Karpas-422 (cell line): ENCODE data around the gene FAM131A. TPM values are rescaled to one million over a fixed set of nuclear protein-coding genes. Genes with fewer than 3 reads are reported as not detected.

Experiments used
- DNase-seq: peaks from one replicate; pipeline ENCODE4 v3.0.0-alpha.2; 2015
- H2AFZ ChIP-seq: fragments of 200-600 bp; sonication (generic); 2 replicates; pipeline ENCODE4 v1.6.1; 2014; ENCODE audit warnings: antibody characterized with exemption, low read length, mixed read lengths
- H3K27ac ChIP-seq: fragments of 200-600 bp; sonication (generic); 2 replicates; pipeline ENCODE4 v1.5.1; 2014; ENCODE audit warnings: mild to moderate bottlenecking, low read length, moderate library complexity
- H3K27me3 ChIP-seq: fragments of 200-600 bp; sonication (generic); 2 replicates; pipeline ENCODE4 v1.6.1; 2014; ENCODE audit warnings: low read length, mixed read lengths
- H3K36me3 ChIP-seq: fragments of 200-600 bp; sonication (generic); 2 replicates; pipeline ENCODE4 v1.6.1; 2014; ENCODE audit warnings: low read length, mixed read lengths; ENCODE audit not compliant: insufficient read depth
- H3K4me1 ChIP-seq: fragments of 200-600 bp; sonication (generic); 2 replicates; pipeline ENCODE4 v1.6.1; 2014; ENCODE audit warnings: mild to moderate bottlenecking, low read length, mixed read lengths
- H3K4me2 ChIP-seq: fragments of 200-600 bp; sonication (generic); 2 replicates; pipeline ENCODE4 v1.6.1; 2014; ENCODE audit warnings: low read length, low read depth, mild to moderate bottlenecking; ENCODE audit not compliant: poor library complexity, severe bottlenecking
- H3K4me3 ChIP-seq: fragments of 200-600 bp; sonication (generic); 2 replicates; pipeline ENCODE4 v1.5.1; 2014; ENCODE audit warnings: mild to moderate bottlenecking, antibody characterized with exemption, low read length, mixed read lengths
- H3K79me2 ChIP-seq: fragments of 200-600 bp; sonication (generic); 2 replicates; pipeline ENCODE4 v1.6.1; 2014; ENCODE audit warnings: mild to moderate bottlenecking, low read length, mixed read lengths
- H3K9ac ChIP-seq: fragments of 200-600 bp; sonication (generic); 2 replicates; pipeline ENCODE4 v1.6.0; 2014; ENCODE audit warnings: low read length
- H3K9me2 ChIP-seq: fragments of 200-600 bp; sonication (generic), shearing (Covaris generic); replicated peaks from 2 replicates; pipeline ENCODE4 v1.6.0; 2014; ENCODE audit warnings: mild to moderate bottlenecking, low read length, moderate library complexity; ENCODE audit not compliant: insufficient read depth
- H3K9me3 ChIP-seq: fragments of 300-700, 200-600 bp; sonication (generic); 2 replicates; pipeline ENCODE4 v1.6.1; 2014; ENCODE audit warnings: low read length, mixed read lengths
- H4K20me1 ChIP-seq: fragments of 200-600 bp; sonication (generic); 2 replicates; pipeline ENCODE4 v1.6.1; 2014; ENCODE audit warnings: mild to moderate bottlenecking, antibody characterized with exemption, low read length, low read depth; ENCODE audit not compliant: insufficient read depth
- total RNA-seq: library from RNA; depleted of rRNA; stranded (reverse); fragments of >200 nt; shearing (Covaris generic); gene quantifications from 2 replicates; pipeline ENCODE4 v1.2.3, GENCODE V29; 2014; ENCODE audit warnings: low replicate concordance

The FAM131A gene
- total RNA-seq, 1 experiment from 2014 or later = 23.0 TPM

DNA sequence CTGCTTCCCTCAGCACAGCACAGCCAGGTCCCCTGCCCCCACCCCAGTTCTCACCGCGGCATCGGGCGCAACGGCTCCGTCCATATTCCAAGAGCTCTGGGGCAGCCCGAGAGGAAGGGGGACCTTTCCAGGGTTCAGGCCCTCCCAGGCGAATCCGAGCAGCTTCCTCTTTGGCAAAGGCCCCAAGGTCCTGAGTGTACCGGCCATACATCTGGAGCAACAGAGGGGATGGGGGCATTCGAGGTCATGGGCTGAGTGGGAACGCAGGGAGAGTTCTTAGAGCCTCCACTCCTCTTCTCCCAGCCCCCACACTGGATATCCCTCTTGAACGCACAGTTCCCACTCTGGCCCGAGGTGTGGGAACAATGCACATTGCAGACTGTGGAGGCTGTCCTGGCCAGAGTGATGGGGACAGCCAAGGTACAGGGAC is 21.5 kb downstream of the FAM131A start:
- no peak for DNase-seq
- Histone ChIP-seq H4K20me1 (no peaks in the 10 kb centered on the region), H3K79me2 (peaks cover 16% of the 10 kb centered on the region), H3K4me3 (no peak overlapping the region), H2AFZ (no peak overlapping the region), H3K9ac (no peak overlapping the region), H3K9me3 (no peaks in the 10 kb centered on the region), H3K27ac (no peak overlapping the region), H3K9me2 (no peaks in the 10 kb centered on the region), H3K4me2 (no peak overlapping the region), H3K36me3 (no peaks in the 10 kb centered on the region), H3K4me1 (peaks cover 14% of the 10 kb centered on the region), H3K27me3 (no peaks in the 10 kb centered on the region)

DNA sequence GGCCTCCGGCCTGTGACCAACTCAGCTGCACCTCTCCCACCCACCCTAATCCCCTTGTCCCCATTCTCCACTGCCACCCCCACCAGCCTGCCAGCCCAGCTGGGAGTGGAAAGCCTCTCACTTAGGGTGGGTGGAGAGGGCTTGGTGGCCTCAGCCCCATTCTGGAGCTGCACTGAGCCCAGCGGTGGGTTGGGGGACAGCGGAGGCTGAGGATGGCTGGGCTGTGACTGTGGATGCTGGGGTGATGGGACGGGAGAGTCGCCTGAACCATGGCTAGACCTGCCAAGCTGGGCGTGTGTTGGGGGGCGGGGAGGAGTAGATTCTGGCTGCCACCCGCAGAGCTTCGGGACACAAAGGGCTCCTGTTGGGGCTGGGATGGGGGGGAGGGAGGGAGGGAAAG is 22.2 kb downstream of the FAM131A start:
- H3K9me2 ChIP-seq = no peaks in the 10 kb centered on the region
- H3K4me1 ChIP-seq = peaks cover 21% of the 10 kb centered on the region
- H3K27me3 ChIP-seq = no peaks in the 10 kb centered on the region
- DNase-seq = no peak
- H3K4me2 ChIP-seq = no peak overlapping the region
- H3K27ac ChIP-seq = no peak overlapping the region
- H3K79me2 ChIP-seq = peaks cover 23% of the 10 kb centered on the region
- H3K9me3 ChIP-seq = no peaks in the 10 kb centered on the region
- H2AFZ ChIP-seq = no peak overlapping the region
- H3K4me3 ChIP-seq = no peak overlapping the region
- no peaks in the 10 kb centered on the region for H4K20me1 ChIP-seq
- peaks cover 2% of the 10 kb centered on the region; the same call in 1 of the 2 replicates for H3K36me3 ChIP-seq
- no peak overlapping the region for H3K9ac ChIP-seq

DNA sequence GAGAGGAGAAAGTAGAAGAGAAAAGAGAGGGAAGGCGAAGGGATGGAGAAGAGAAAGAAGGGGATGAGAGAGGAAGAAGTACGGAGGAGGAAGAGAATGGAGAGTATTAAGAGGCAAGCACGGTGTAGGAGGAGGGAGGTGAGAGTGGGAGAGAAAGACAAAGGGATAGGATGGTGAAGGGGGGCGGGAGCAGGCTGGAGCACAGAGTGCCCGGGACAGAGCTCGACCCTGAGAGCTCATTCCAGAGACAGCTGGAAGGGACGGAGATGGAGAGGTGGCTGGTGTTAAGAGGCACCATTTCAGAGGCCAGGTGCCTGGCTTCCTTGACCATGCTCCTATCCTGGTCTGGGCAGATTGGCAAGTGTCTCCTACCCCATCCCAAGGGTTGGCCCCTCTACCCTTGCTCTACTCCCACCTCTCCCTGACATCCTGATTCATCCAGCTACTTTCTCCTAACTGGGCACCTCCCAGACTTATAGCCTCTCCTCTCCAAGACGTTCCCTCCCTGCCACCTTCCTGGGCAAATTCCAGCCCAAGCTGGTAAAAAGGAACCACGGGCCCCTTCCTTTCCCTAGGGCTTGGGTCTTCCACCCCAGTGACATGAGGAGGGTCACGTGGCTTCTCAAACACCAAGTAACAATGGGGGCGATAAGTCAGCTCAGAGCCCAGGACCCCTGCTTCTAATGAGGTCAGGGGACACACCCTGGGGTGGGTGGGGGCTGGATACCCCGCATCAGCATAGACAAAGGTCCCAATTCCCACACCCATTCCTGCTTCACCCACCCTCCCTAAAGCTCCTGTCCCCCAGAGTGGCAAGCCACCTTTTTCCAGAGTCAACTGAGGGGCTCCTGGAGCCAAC is 22.9 kb downstream of the FAM131A start:
- H3K9me3 ChIP-seq = no peaks in the 10 kb centered on the region
- no peak for DNase-seq
- H3K4me1 ChIP-seq = peaks cover 25% of the 10 kb centered on the region
- H3K4me3 ChIP-seq = peak overlapping the region; percentile 74
- H3K79me2 ChIP-seq = peaks cover 30% of the 10 kb centered on the region
- H3K9ac ChIP-seq = peak overlapping the region; percentile 96
- H3K27ac ChIP-seq = no peak overlapping the region
- H4K20me1 ChIP-seq = no peaks in the 10 kb centered on the region
- peaks cover 8% of the 10 kb centered on the region for H3K36me3 ChIP-seq
- H2AFZ ChIP-seq = no peak overlapping the region
- peak overlapping the region; percentile 74 for H3K4me2 ChIP-seq
- no peaks in the 10 kb centered on the region for H3K27me3 ChIP-seq
- no peaks in the 10 kb centered on the region for H3K9me2 ChIP-seq

DNA sequence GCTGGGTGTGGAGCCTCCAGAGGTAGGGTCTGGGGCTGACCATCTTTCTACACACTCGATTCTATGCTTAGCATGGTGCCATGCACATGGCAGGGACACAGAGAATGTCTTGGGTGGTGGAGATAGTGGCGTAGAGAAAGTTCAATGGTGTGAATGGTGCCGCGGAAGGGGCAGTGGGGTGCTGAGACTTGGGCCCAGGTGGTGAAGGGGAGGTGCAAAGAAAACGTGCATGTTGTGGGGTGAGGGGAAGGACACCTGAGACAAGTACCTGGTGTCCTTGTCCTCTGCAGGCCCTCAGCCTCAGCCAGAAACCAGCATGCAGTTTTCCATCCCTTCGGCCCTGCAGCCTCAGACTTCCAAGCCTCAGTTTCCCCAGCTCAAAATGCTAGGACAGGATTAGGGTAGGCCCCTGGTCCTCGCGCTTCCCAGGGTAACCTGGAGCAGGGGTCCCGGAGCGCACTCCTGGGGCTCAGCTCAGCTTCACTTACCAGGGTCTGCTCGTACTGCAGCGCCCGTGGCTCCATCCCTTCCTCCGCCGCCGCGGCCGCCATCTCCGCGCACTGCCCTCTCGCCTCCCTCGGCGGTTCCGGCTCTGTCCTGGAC is 23.6 kb downstream of the FAM131A start:
- H3K4me2 ChIP-seq = peak overlapping the region; percentile 74
- H3K9me3 ChIP-seq = no peaks in the 10 kb centered on the region
- H3K79me2 ChIP-seq = peaks cover 30% of the 10 kb centered on the region
- peak; percentile 59 for DNase-seq
- H3K36me3 ChIP-seq = peaks cover 12% of the 10 kb centered on the region
- no peaks in the 10 kb centered on the region for H3K9me2 ChIP-seq
- peak overlapping the region; percentile 74 for H3K4me3 ChIP-seq
- H3K9ac ChIP-seq = peak overlapping the region; percentile 96
- H3K27ac ChIP-seq = no peak overlapping the region
- no peaks in the 10 kb centered on the region for H3K27me3 ChIP-seq
- H3K4me1 ChIP-seq = peaks cover 25% of the 10 kb centered on the region
- no peaks in the 10 kb centered on the region for H4K20me1 ChIP-seq
- H2AFZ ChIP-seq = peak overlapping the region; percentile 62; the same call in 1 of the 2 replicates

DNA sequence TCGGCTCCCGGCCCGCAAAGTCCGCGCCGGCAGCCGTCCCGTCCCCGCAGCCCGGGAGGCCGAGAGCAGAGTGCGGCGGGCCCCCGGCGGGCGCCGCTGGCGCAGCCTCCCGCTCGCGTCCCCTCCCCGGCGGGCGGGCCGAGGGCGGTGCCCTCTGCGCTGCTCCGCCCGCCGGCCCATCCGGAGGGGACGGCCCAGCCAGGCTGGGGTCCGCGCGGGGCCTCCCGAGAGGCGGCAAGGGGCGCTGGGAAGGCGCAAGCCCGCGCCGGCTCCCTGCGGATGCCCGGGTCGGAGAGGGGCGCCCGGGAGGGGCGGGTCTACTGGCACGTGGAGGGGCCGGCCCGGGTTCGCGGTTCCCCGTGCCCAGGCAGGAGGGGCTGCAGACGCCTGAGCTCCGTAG is 24.1 kb downstream of the FAM131A start, which contains the start of the genes CLCN2 and POLR2H:
TSS of gene CLCN2 (minus strand) at position 74 of the 400 bp plus-strand sequence. CDS start 126 bp downstream, outside the sequence.
TSS of gene POLR2H (plus strand) at position 179 of the 400 bp plus-strand sequence. CDS start 1,783 bp downstream, outside the sequence.
- Histone ChIP-seq H3K79me2 (peaks cover 30% of the 10 kb centered on the region), H3K27ac (peak within 1 kb of the TSS; percentile 78)

DNA sequence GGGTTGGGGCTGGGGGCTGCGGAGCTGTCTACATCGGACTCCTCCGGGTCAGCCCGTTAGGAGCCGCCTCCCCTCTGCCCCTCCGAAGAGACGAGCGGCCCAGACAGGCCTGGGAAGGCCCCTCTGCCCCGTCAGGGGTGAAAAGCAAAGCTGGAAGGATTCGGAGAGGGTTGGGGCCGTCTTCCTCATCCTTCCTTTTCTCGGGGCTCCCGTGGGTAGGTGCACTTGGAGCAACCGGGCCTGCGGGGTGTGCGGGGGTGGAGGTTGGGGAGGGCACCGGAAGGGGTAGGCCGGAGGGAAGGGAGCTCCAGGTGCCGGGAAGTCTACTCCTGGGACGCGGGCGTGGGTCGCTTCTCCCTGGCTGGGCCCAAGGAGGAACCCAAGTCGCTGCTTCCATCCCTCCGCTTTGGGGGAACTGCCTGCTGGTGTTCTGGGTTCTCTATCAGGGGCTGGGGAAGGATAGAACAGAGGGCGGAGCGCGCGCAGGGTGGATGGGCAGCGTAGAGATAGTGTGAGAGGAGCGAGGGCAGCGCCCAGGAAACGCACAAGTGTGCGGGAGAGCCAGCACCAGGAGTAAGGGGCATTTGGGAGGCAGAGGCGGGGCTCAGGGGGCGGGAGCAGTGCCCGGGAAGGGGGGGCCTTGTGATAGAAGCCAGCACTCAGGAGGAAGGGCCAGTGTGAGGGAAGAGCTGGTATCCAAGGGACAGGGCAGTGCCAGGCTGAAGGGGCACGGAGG is 24.7 kb downstream of the FAM131A start:
- Histone ChIP-seq H3K79me2 (peaks cover 30% of the 10 kb centered on the region), H3K36me3 (peaks cover 20% of the 10 kb centered on the region), H3K27me3 (no peaks in the 10 kb centered on the region), H4K20me1 (no peaks in the 10 kb centered on the region), H3K9ac (peak overlapping the region; percentile 96), H3K9me3 (no peaks in the 10 kb centered on the region), H3K4me2 (peak overlapping the region; percentile 74), H3K4me3 (peak overlapping the region; percentile 74), H2AFZ (peak overlapping the region; percentile 17; the same call in 1 of the 2 replicates), H3K27ac (peak overlapping the region; percentile 78), H3K9me2 (no peaks in the 10 kb centered on the region), H3K4me1 (peaks cover 25% of the 10 kb centered on the region)
- peak; percentile 87 for DNase-seq

More for the DNA sequence above, 24.1 kb downstream of the FAM131A start, which contains the start of the genes CLCN2 and POLR2H:
- Histone ChIP-seq H4K20me1 (no peaks in the 10 kb centered on the region), H3K36me3 (peaks cover 14% of the 10 kb centered on the region), H3K9me3 (no peaks in the 10 kb centered on the region), H3K27me3 (no peaks in the 10 kb centered on the region), H2AFZ (peak within 1 kb of the TSS; percentile 62; the same call in 1 of the 2 replicates), H3K4me3 (peak within 1 kb of the TSS; percentile 74), H3K9me2 (no peaks in the 10 kb centered on the region), H3K4me2 (peak within 1 kb of the TSS; percentile 74), H3K4me1 (peaks cover 25% of the 10 kb centered on the region), H3K9ac (peak within 1 kb of the TSS; percentile 96)
- DNase-seq = peak; percentile 92

DNA sequence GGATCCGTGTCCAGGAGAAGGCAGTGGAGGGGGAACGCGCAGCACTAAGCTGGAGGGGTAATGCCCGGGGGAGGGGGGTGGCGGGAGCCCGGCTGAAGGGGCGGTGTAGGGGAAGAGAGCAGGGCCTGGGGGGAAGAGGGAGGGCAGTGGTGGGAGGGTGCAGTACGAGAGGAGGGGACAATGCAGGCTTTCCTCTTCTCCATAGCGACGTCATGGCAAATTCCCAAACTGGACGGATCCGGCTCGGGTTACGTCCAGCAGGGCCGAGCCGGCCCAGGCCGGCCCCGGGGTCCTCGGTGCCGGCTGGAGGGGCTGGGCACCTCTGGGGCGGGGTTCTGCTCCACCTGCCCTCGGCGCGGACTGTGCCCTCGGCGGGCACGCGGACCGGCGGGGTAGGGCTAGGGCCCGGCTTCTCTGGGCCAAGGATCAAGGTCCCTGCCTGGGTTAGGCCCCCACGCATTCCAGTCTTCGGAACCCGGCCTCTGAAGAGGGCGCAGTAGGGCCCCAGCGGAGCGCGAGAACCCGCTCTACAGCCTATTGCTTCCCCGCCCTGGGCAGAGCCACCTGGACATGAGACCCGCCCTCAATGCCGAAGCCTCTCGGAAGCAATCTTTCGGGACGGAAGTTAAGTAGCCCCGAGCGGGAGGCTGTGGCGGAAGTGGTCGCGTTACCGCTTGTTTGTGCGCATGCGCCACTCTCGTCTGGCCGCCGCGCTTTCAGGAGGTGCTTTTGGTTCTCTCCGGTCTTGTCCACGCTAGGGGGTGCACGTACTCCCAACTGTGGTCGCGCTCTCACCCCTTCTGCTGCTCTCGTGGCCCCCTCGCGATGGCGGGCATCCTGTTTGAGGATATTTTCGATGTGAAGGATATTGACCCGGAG is 25.5 kb downstream of the FAM131A start:
- H3K79me2 ChIP-seq = peaks cover 30% of the 10 kb centered on the region
- peak overlapping the region; percentile 96 for H3K9ac ChIP-seq
- peaks cover 25% of the 10 kb centered on the region for H3K4me1 ChIP-seq
- no peaks in the 10 kb centered on the region for H3K9me3 ChIP-seq
- no peaks in the 10 kb centered on the region for H4K20me1 ChIP-seq
- peak; percentile 100 for DNase-seq
- H3K27ac ChIP-seq = peak overlapping the region; percentile 78
- no peaks in the 10 kb centered on the region for H3K27me3 ChIP-seq
- H3K36me3 ChIP-seq = peaks cover 21% of the 10 kb centered on the region
- no peaks in the 10 kb centered on the region for H3K9me2 ChIP-seq
- peak overlapping the region; percentile 74 for H3K4me2 ChIP-seq
- H2AFZ ChIP-seq = no peak overlapping the region; the same call in 1 of the 2 replicates
- H3K4me3 ChIP-seq = peak overlapping the region; percentile 74
